Stimulated activated CD8-positive, alpha-beta memory T cell treated with anti-CD3 and anti-CD28 coated beads, Interleukin-15, amount 100 ng/mL, for 4 hours (primary cell): ENCODE measurements around the gene ALOX15B.
"Not testable (repeated sequence)": the region's sequence is repeated elsewhere in the genome, so short reads cannot be mapped to it uniquely, and the experiment has no call there.

Experiments
- DNase-seq, 2 donors: peaks; one replicate each; pipeline ENCODE4 v3.0.0-alpha.2; 2020; ENCODE audit warnings: low read depth in 2 of 2

The ALOX15B gene

GRCh38 chr17:8041249-8041928 is 2.5 kb downstream of the ALOX15B start:
- DNase-seq, result no peak

GRCh38 chr17:8041979-8042378 is 3.1 kb downstream of the ALOX15B start:
- DNase-seq, result no peak

GRCh38 chr17:8044819-8045810 is 6.3 kb downstream of the ALOX15B start:
- DNase-seq, result no peak

- no peak for DNase-seq
Measured at GRCh38 chr17:8046306-8046928, 7.6 kb downstream of the ALOX15B start.

- DNase-seq, result no peak
Measured at GRCh38 chr17:8046929-8047768, 8.3 kb downstream of the ALOX15B start.

- no peak for DNase-seq
Measured at GRCh38 chr17:8047769-8048110, 8.9 kb downstream of the ALOX15B start.

- no peak for DNase-seq
Measured at GRCh38 chr17:8048236-8048635, 9.4 kb downstream of the ALOX15B start.

GRCh38 chr17:8048736-8049135 is 9.9 kb downstream of the ALOX15B start:
- no peak for DNase-seq

- DNase-seq, result no peak
Measured at GRCh38 chr17:8051831-8052230, 13.0 kb downstream of the ALOX15B start.

GRCh38 chr17:8052256-8053252 is 13.7 kb downstream of the ALOX15B start:
- no peak for DNase-seq

- no peak for DNase-seq
Measured at GRCh38 chr17:8053600-8053999, 14.7 kb downstream of the ALOX15B start.

GRCh38 chr17:8055851-8056231 is 17.0 kb downstream of the ALOX15B start:
- DNase-seq, result no peak

GRCh38 chr17:8056232-8056975 is 17.5 kb downstream of the ALOX15B start:
- DNase-seq, result peak in 1 of 2 donors; percentile 25

GRCh38 chr17:8056976-8057625 is 18.2 kb downstream of the ALOX15B start:
- DNase-seq, result no peak

GRCh38 chr17:8057691-8058114 is 18.8 kb downstream of the ALOX15B start:
- DNase-seq, result peak in 1 of 2 donors; percentile 18

GRCh38 chr17:8059131-8059530 is 20.3 kb downstream of the ALOX15B start:
- no peak for DNase-seq

GRCh38 chr17:8060274-8060673 is 21.4 kb downstream of the ALOX15B start:
- peak in 1 of 2 donors; percentile 16 for DNase-seq

GRCh38 chr17:8061851-8062250 is 23.0 kb downstream of the ALOX15B start:
- not testable (repeated sequence) for DNase-seq

- no peak for DNase-seq
Measured at GRCh38 chr17:8062435-8062806, 23.6 kb downstream of the ALOX15B start.
